Measurements from ENCODE around the gene PARS2.

DNA sequence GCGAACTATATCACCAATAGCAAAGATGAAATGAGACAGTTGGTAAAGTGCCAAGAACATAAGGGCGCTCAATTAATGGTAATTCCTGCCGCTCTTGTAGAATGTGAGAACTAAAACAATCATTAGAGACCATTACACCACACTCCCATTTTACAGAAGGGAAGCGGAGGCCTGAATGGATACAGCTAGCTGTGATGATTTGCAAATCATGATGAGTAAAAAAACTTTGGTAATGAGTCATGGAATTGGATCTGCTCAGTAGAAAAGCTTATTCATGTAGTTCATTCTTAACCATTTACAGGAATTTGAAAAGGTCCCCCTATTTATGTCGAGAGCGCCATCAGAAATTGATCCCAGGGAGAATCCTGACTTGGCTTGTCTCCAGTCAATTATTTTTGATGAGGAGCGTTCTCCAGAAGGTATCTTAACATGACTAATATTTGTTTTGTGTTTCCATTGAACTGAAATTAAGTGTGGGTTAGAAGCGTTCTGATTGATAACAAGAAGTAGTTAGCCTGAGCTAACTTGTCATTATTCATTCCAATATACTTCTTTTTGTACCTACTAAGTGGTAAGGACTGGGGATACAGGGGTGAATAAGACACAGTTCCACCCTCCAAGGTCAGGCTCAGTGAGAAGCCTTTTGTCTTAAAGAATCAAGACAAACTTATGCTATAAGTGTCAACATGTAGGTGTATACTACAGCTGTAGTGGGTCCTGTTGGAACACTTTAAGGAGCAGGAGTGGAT lies 47.9 kb downstream of the PARS2 start:
- TF ChIP-seq, protein P1, sequence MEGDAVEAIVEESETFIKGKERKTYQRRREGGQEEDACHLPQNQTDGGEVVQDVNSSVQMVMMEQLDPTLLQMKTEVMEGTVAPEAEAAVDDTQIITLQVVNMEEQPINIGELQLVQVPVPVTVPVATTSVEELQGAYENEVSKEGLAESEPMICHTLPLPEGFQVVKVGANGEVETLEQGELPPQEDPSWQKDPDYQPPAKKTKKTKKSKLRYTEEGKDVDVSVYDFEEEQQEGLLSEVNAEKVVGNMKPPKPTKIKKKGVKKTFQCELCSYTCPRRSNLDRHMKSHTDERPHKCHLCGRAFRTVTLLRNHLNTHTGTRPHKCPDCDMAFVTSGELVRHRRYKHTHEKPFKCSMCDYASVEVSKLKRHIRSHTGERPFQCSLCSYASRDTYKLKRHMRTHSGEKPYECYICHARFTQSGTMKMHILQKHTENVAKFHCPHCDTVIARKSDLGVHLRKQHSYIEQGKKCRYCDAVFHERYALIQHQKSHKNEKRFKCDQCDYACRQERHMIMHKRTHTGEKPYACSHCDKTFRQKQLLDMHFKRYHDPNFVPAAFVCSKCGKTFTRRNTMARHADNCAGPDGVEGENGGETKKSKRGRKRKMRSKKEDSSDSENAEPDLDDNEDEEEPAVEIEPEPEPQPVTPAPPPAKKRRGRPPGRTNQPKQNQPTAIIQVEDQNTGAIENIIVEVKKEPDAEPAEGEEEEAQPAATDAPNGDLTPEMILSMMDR (conservative IDR thresholded peaks at IDR 0.05 in 1 of 2, IDR thresholded peaks at IDR 0.05 in 1 of 2; ENCODE audit: extremely low read depth in 1 of 2, insufficient read depth in 1 of 2, low read depth in 1 of 2, low read length in 2 of 2) = no peak
- TF ChIP-seq EZH2 (IDR thresholded peaks at IDR 0.05; ENCODE audit: borderline replicate concordance, low read length) = no peak
